ENCODE data around the gene TAS2R31. TPM values are rescaled to one million over a fixed set of nuclear protein-coding genes. Genes with fewer than 3 reads are reported as not detected.

TAS2R31 gene, protein sequence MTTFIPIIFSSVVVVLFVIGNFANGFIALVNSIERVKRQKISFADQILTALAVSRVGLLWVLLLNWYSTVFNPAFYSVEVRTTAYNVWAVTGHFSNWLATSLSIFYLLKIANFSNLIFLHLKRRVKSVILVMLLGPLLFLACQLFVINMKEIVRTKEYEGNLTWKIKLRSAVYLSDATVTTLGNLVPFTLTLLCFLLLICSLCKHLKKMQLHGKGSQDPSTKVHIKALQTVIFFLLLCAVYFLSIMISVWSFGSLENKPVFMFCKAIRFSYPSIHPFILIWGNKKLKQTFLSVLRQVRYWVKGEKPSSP
- not detected for polyA plus RNA-seq (2012; ENCODE audit: insufficient read length, low read depth)

DNA sequence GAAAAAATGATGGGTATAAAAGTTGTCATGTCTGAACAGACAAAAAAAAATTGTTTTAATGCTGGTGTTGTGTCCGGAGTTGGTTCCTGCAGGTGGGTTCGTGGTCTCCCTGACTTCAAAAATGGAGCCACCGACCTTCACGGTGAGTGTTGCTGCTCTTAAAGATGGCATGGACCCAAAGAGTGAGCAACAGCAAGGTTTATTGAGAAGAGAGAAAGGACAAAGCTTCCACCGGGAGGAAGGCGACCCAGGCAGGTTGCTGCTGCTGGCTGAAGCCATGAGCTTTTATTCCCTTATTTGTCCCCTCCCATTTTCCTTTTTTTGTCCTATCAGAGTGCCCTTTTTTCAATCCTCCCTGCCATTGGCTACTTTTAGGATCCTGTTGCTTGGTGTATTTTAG lies at the start of gene TAS2R31:
Gene TAS2R31 (minus strand): TSS at position 101 of the 400 bp plus-strand sequence. CDS start 72 bp downstream, at position 29.
- TF ChIP-seq SIN3A (IDR thresholded peaks at IDR 0.05; ENCODE audit: borderline replicate concordance, insufficient read depth, low read length), result no peak
- TF ChIP-seq POLR2AphosphoS5 (IDR thresholded peaks at IDR 0.05; ENCODE audit: low read depth, low read length), result no peak
- TF ChIP-seq, protein P1, sequence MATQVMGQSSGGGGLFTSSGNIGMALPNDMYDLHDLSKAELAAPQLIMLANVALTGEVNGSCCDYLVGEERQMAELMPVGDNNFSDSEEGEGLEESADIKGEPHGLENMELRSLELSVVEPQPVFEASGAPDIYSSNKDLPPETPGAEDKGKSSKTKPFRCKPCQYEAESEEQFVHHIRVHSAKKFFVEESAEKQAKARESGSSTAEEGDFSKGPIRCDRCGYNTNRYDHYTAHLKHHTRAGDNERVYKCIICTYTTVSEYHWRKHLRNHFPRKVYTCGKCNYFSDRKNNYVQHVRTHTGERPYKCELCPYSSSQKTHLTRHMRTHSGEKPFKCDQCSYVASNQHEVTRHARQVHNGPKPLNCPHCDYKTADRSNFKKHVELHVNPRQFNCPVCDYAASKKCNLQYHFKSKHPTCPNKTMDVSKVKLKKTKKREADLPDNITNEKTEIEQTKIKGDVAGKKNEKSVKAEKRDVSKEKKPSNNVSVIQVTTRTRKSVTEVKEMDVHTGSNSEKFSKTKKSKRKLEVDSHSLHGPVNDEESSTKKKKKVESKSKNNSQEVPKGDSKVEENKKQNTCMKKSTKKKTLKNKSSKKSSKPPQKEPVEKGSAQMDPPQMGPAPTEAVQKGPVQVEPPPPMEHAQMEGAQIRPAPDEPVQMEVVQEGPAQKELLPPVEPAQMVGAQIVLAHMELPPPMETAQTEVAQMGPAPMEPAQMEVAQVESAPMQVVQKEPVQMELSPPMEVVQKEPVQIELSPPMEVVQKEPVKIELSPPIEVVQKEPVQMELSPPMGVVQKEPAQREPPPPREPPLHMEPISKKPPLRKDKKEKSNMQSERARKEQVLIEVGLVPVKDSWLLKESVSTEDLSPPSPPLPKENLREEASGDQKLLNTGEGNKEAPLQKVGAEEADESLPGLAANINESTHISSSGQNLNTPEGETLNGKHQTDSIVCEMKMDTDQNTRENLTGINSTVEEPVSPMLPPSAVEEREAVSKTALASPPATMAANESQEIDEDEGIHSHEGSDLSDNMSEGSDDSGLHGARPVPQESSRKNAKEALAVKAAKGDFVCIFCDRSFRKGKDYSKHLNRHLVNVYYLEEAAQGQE (IDR thresholded peaks at IDR 0.05; ENCODE audit: insufficient read depth in 1 of 2, low read depth in 2 of 2, low read length in 2 of 2), result no peak
- TF ChIP-seq TAF1 (IDR thresholded peaks at IDR 0.05; ENCODE audit: borderline replicate concordance, insufficient read depth, low read length), result no peak
- no peak for TF ChIP-seq FOXP2 (optimal IDR thresholded peaks at IDR 0.05; ENCODE audit: borderline replicate concordance, extremely low read depth, extremely low read length, insufficient read depth)

DNA sequence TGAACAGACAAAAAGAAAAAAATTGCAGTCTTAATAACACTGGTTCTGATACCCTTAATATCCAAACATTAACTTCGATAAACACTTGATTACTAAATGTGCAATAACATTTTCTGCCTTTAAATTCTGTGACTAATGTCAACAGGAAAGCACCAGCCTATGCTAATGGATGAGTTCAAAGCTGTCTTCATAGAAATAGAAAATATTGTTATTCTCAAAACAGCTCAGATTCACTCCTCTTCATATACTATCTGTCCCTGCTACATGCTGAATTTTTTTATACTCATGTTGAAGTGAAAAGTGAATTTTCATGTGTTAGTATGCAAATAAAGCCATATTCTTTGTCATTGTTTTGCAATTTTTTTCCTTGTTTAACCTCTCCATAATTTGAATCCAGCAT lies 47.0 kb upstream of the TAS2R31 start:
- no peak for TF ChIP-seq TAF1 (IDR thresholded peaks at IDR 0.05; ENCODE audit: borderline replicate concordance, insufficient read depth, low read length)
- TF ChIP-seq SIN3A (IDR thresholded peaks at IDR 0.05; ENCODE audit: borderline replicate concordance, insufficient read depth, low read length), result no peak

DNA sequence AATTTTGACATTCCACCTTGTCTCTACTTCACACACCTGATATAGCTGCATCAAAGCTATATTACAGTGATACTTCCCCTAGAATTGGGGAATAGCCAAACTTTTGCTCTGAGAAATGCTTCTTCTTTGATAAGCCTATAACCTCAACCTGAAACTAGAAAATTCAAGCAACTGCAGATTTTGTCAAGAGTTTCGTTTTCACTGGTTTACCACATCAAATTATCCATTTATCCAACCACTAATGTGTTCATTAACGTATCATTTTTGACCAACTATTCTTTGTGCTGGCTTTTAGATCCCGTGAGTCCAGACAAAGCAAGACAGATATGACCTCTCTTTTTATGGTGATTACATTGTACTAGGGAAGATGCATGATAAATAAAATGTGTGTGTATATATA lies 44.4 kb upstream of the TAS2R31 start:
- TF ChIP-seq SIN3A (IDR thresholded peaks at IDR 0.05; ENCODE audit: borderline replicate concordance, insufficient read depth, low read length), result no peak
- TF ChIP-seq FOXP2 (optimal IDR thresholded peaks at IDR 0.05; ENCODE audit: borderline replicate concordance, extremely low read depth, extremely low read length, insufficient read depth), result no peak
- TF ChIP-seq POLR2AphosphoS5 (IDR thresholded peaks at IDR 0.05; ENCODE audit: low read depth, low read length), result no peak
- TF ChIP-seq, protein P1 (IDR thresholded peaks at IDR 0.05; ENCODE audit: insufficient read depth in 1 of 2, low read depth in 2 of 2, low read length in 2 of 2), result no peak
- no peak for TF ChIP-seq TAF1 (IDR thresholded peaks at IDR 0.05; ENCODE audit: borderline replicate concordance, insufficient read depth, low read length)

DNA sequence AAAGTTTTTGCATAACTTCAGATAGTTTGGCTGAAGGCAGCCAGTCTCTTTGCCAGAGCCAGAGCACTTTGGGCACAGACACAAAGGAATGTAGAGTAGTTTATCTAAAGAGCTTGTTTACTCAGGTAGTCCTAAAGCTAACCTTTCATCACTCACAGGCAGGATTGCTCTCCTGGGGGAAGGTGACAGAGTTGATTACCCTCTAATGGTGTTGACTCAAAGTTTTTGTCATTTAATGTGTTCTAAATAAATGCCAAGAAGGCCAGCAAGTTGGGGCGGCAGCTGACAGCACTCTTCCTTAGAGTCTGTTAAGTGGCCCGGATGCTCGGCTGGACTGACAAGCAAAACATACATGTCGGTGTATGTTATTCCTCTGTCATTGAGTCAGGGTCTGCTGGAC lies 40.2 kb upstream of the TAS2R31 start:
- no peak for TF ChIP-seq SIN3A (IDR thresholded peaks at IDR 0.05; ENCODE audit: borderline replicate concordance, insufficient read depth, low read length)
- TF ChIP-seq FOXP2 (optimal IDR thresholded peaks at IDR 0.05; ENCODE audit: borderline replicate concordance, extremely low read depth, extremely low read length, insufficient read depth), result no peak
- no peak for TF ChIP-seq TAF1 (IDR thresholded peaks at IDR 0.05; ENCODE audit: borderline replicate concordance, insufficient read depth, low read length)
- TF ChIP-seq POLR2AphosphoS5 (IDR thresholded peaks at IDR 0.05; ENCODE audit: low read depth, low read length), result no peak

DNA sequence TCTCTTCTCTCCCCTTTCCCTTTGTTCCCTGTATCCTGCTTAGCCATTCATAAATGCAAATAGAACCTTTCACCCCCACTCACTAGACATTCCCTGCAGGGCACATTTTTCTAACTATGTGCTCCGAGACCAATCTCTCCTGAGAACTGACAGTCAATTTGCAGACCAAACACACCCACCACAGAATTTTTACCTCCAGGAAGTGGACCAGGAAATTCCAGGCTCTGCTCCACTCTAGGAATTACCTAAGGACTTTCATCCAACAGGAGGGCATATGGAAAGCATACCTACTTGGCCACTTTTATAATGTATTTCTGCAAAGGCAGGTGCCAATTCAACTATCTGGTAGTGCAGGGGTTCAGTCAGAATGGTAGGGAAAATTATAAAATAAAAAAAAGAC lies 39.8 kb upstream of the TAS2R31 start:
- TF ChIP-seq FOXP2 (optimal IDR thresholded peaks at IDR 0.05; ENCODE audit: borderline replicate concordance, extremely low read depth, extremely low read length, insufficient read depth) (no peak), SIN3A (IDR thresholded peaks at IDR 0.05; ENCODE audit: borderline replicate concordance, insufficient read depth, low read length) (no peak), POLR2AphosphoS5 (IDR thresholded peaks at IDR 0.05; ENCODE audit: low read depth, low read length) (no peak), TAF1 (IDR thresholded peaks at IDR 0.05; ENCODE audit: borderline replicate concordance, insufficient read depth, low read length) (no peak)
- TF ChIP-seq, protein P1 (IDR thresholded peaks at IDR 0.05; ENCODE audit: insufficient read depth in 1 of 2, low read depth in 2 of 2, low read length in 2 of 2), result no peak

DNA sequence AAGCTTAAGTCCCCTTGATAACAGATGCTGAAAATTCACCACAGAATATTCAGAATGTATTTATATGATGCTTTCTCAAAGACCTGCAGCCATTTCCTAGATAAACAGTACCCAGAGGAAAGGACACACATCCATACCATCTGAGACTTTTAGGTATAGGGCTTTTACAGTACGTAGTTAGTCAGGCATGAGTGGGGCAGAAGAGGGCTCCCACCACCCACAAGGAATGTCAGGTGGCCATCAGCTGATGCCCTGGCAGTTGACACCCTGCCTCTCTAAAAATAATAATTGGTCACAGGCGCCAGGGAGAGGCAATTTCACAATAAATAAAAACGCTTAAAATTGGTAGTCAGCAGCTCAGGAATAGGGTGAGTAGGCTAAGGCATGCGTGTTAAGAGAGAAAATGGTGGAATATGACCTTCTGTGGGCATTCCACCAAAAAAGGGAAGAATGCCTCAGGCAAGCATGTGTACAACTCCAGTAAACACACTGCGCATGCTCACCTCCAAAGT lies 38.7 kb upstream of the TAS2R31 start:
- TF ChIP-seq SIN3A (IDR thresholded peaks at IDR 0.05; ENCODE audit: borderline replicate concordance, insufficient read depth, low read length), result no peak
- TF ChIP-seq FOXP2 (optimal IDR thresholded peaks at IDR 0.05; ENCODE audit: borderline replicate concordance, extremely low read depth, extremely low read length, insufficient read depth), result no peak
- TF ChIP-seq TAF1 (IDR thresholded peaks at IDR 0.05; ENCODE audit: borderline replicate concordance, insufficient read depth, low read length), result no peak
- TF ChIP-seq, protein P1 (IDR thresholded peaks at IDR 0.05; ENCODE audit: insufficient read depth in 1 of 2, low read depth in 2 of 2, low read length in 2 of 2), result no peak
- TF ChIP-seq POLR2AphosphoS5 (IDR thresholded peaks at IDR 0.05; ENCODE audit: low read depth, low read length), result no peak
